ENCODE data around the gene SERPINA4.

- TF ChIP-seq CTCF (conservative IDR thresholded peaks at IDR 0.05) (no peak), EZH2 (IDR thresholded peaks at IDR 0.05; ENCODE audit: low read depth) (no peak)
Measured at GRCh38 chr14:94611179-94611578, 49.9 kb downstream of the SERPINA4 start.

All from PC-9 (cell line).